ENCODE measurements around the gene SHISA6. TPM values are rescaled to one million over a fixed set of nuclear protein-coding genes. Genes with fewer than 3 reads are reported as not detected.

Gene SHISA6
- total RNA-seq, 1 experiment from 2014 or later, result 2.9 TPM

DNA sequence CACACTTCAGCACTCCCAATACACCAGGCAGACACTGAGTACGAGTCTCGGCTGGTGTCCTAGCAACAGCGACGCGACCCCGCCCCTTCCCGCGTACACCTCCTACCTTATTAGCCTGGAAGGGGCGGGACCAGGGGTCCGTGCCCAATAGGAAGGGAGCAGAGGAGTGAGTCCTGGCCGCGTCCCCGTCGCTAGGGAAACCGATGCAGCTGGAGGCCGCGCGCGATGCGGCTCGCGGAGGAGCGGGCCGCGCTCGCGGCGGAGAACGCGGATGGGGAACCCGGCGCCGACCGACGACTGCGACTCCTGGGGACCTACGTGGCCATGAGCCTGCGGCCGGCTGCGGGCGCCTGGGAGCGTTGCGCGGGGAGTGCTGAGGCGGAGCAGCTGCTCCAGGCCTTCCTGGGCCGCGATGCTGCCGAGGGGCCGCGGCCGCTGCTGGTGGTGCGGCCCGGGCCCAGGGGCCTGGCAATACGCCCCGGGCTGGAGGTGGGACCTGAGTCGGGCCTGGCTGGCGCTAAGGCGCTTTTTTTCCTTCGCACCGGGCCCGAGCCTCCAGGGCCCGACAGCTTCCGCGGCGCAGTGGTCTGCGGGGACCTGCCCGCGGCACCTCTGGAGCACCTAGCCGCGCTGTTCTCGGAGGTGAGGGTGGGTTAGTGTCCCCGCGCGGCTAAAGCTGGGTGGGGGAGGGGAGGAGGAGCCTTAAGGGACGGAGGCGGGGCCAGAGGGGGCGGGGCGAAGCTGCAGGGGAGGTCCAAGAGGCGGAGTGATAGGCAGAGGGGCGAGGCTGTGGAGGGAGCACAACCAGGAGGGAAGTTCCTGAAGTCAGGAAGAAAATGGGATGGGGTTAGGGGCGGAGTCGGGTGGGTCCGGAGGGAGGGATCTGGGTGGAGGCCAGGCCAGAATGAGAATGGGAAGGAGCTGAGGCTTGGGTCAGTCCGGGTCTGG, 357.5 kb downstream of the SHISA6 start, which contains the start of gene DNAH9:
Gene DNAH9 (plus strand): TSS at position 197 of the 948 bp plus-strand sequence. CDS start 29 bp downstream, at position 226.
- H3K27me3 Mint-ChIP-seq (ENCODE audit: low read depth), result peaks cover 14% of the 10 kb centered on the region
- Histone ChIP-seq H2BK5ac (ENCODE audit: insufficient read length, low read length) (no peak within 1 kb of the TSS), H4K91ac (ENCODE audit: insufficient read length, low read depth, low read length) (no peak within 1 kb of the TSS), H2BK120ac (ENCODE audit: low read depth, low read length, poor library complexity, severe bottlenecking) (no peak within 1 kb of the TSS), H4K5ac (ENCODE audit: insufficient read length, low read depth, low read length) (no peak within 1 kb of the TSS), H3K9ac (ENCODE audit: extremely low read depth, insufficient read length, low read length) (no peak within 1 kb of the TSS), H3K23me2 (ENCODE audit: insufficient read length, low read depth, low read length, poor library complexity, severe bottlenecking) (no peaks in the 10 kb centered on the region), H3K23ac (ENCODE audit: insufficient read length, low read depth, low read length) (no peak within 1 kb of the TSS), H3T11ph (ENCODE audit: low read length) (no peak within 1 kb of the TSS), H2BK12ac (ENCODE audit: insufficient read length, low read depth, low read length) (no peak within 1 kb of the TSS), H3K4me2 (ENCODE audit: insufficient read depth, insufficient read length, low read length) (peak within 1 kb of the TSS; percentile 61), H3K4ac (ENCODE audit: low read depth, low read length) (no peak within 1 kb of the TSS), H2BK15ac (ENCODE audit: low read depth, low read length) (no peak within 1 kb of the TSS), H3K56ac (ENCODE audit: insufficient read length, low read depth, low read length) (no peak within 1 kb of the TSS), H3K4me1 (ENCODE audit: insufficient read depth, low read length) (no peaks in the 10 kb centered on the region), H2BK20ac (ENCODE audit: low read depth, low read length, poor library complexity, severe bottlenecking) (no peak within 1 kb of the TSS), H2AFZ (ENCODE audit: low read length) (peak within 1 kb of the TSS; percentile 83), H2AK5ac (ENCODE audit: insufficient read length, low read length) (no peak within 1 kb of the TSS), H4K20me1 (ENCODE audit: control insufficient read depth, insufficient read depth, insufficient read length) (no peaks in the 10 kb centered on the region), H3K79me1 (ENCODE audit: insufficient read depth, low read depth, low read length, poor library complexity, severe bottlenecking) (no peaks in the 10 kb centered on the region), H3K79me2 (ENCODE audit: insufficient read depth, low read length) (no peaks in the 10 kb centered on the region), H3K14ac (ENCODE audit: insufficient read depth, low read length) (no peak within 1 kb of the TSS), H3K9me3 (ENCODE audit: control insufficient read depth, low read depth, low read length) (no peaks in the 10 kb centered on the region), H4K8ac (replicated peaks; ENCODE audit: insufficient read length, low read depth, low read length) (no peak within 1 kb of the TSS), H3K27ac (ENCODE audit: insufficient read length, low read depth, low read length) (no peak within 1 kb of the TSS), H3K27me3 (ENCODE audit: insufficient read depth, low read length) (no peaks in the 10 kb centered on the region), H3K18ac (ENCODE audit: insufficient read length, low read depth, low read length) (no peak within 1 kb of the TSS)
- H3K36me3 Mint-ChIP-seq (ENCODE audit: insufficient read depth in 1 of 3, low read depth in 3 of 3), result no peaks in the 10 kb centered on the region
- peak; percentile 99 for DNase-seq
- H3K4me1 Mint-ChIP-seq, result peaks cover 7 to 11% of the 10 kb centered on the region in 2 experiments
- WGBS (ENCODE audit: extremely low coverage, insufficient read length, low lambda C conversion rate), result no CpG with 5 or more reads among the region's 84 CpGs
- no peaks in the 10 kb centered on the region for H3K9me3 Mint-ChIP-seq
- TF ChIP-seq, protein P1, sequence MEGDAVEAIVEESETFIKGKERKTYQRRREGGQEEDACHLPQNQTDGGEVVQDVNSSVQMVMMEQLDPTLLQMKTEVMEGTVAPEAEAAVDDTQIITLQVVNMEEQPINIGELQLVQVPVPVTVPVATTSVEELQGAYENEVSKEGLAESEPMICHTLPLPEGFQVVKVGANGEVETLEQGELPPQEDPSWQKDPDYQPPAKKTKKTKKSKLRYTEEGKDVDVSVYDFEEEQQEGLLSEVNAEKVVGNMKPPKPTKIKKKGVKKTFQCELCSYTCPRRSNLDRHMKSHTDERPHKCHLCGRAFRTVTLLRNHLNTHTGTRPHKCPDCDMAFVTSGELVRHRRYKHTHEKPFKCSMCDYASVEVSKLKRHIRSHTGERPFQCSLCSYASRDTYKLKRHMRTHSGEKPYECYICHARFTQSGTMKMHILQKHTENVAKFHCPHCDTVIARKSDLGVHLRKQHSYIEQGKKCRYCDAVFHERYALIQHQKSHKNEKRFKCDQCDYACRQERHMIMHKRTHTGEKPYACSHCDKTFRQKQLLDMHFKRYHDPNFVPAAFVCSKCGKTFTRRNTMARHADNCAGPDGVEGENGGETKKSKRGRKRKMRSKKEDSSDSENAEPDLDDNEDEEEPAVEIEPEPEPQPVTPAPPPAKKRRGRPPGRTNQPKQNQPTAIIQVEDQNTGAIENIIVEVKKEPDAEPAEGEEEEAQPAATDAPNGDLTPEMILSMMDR (conservative IDR thresholded peaks at IDR 0.05), result no peak
- H3K27ac Mint-ChIP-seq, result no peak within 1 kb of the TSS
- H3K4me3 Mint-ChIP-seq, result peak within 1 kb of the TSS; percentile 63 to 73
